ENCODE results near the gene ALG10B. TPM values are rescaled to one million over a fixed set of nuclear protein-coding genes. Genes with fewer than 3 reads are reported as not detected.
"Not testable (repeated sequence)": the region's sequence is repeated elsewhere in the genome, so short reads cannot be mapped to it uniquely, and the experiment has no call there.

The ALG10B gene
- total and polyA plus RNA-seq, 2 of the 8 experiments (the other 6 are each of a cell fraction or from before 2014, with no cell fraction given): 3.2 to 5.4 TPM

DNA sequence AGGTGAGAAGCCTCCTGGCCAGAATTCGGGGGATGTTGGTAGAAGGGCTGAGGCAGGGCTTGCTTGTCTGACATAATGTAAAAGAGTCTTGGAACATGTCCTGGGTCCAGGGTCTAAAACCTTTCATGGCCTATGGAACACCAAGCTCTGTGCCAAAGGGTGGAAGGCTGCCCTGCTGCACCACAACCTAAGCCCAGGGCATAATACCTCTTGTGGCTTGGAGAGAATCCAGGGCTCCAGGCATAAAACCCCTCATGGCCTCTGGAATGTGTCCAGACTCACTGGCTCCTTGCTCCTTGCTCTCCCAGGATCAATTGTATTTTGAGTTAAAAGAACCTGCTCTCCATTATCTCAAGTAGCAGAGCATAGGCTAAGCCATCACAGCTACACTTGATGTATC, 27.3 kb downstream of the ALG10B start:
- H3K18ac ChIP-seq (ENCODE audit: extremely low read depth, low read length); POLR2A ChIA-PET (ENCODE audit: partially characterized antibody); H4K91ac ChIP-seq (replicated peaks; ENCODE audit: insufficient read length, low read length); H3K4me1 ChIP-seq (replicated peaks in 1 of 4; ENCODE audit: control insufficient read depth in 3 of 4, insufficient read depth in 4 of 4, low read length in 3 of 4); H3K79me1 ChIP-seq (ENCODE audit: low read depth, low read length); H3K9ac ChIP-seq (replicated peaks in 1 of 4; ENCODE audit: extremely low read depth in 1 of 4, low read depth in 3 of 4, low read length in 3 of 4); H2BK20ac ChIP-seq (ENCODE audit: low read length); H2BK15ac ChIP-seq (ENCODE audit: low read length); H2BK5ac ChIP-seq (ENCODE audit: low read depth, low read length); H3K4me2 ChIP-seq (ENCODE audit: insufficient read depth in 1 of 2, low read depth in 2 of 2, low read length in 2 of 2); FAIRE-seq; H4K20me1 ChIP-seq (replicated peaks in 1 of 2; ENCODE audit: control insufficient read depth in 1 of 2, insufficient read depth in 2 of 2, low read length in 2 of 2); H4K5ac ChIP-seq (ENCODE audit: insufficient read length, low read depth, low read length); H3K23ac ChIP-seq (ENCODE audit: insufficient read length); DNase-seq (ENCODE audit: low read depth in 1 of 2, low spot score in 2 of 2); H2BK12ac ChIP-seq (ENCODE audit: low read depth, low read length); H3K23me2 ChIP-seq (ENCODE audit: low read depth, low read length); H3K27me3 ChIP-seq (replicated peaks in 1 of 4; ENCODE audit: control insufficient read depth in 3 of 4, extremely low read depth in 1 of 4, insufficient read depth in 3 of 4, low read length in 3 of 4); H3K4ac ChIP-seq (replicated peaks; ENCODE audit: insufficient read length, low read depth, low read length); H3K56ac ChIP-seq (replicated peaks; ENCODE audit: insufficient read length, low read depth, low read length); H3K79me2 ChIP-seq (ENCODE audit: control insufficient read depth in 1 of 2, insufficient read depth in 2 of 2, low read length in 2 of 2); H3K14ac ChIP-seq (ENCODE audit: insufficient read length); H3K4me3 ChIP-seq (ENCODE audit: extremely low read depth in 1 of 4, insufficient read depth in 2 of 4, low read depth in 3 of 4, low read length in 4 of 4); H3K27ac ChIP-seq (ENCODE audit: low read depth, low read length); H3K36me3 ChIP-seq (ENCODE audit: control insufficient read depth in 2 of 4, insufficient read depth in 4 of 4, low read length in 3 of 4); H4K8ac ChIP-seq (ENCODE audit: extremely low read depth, insufficient read depth, low read length); H2BK120ac ChIP-seq (replicated peaks; ENCODE audit: low read depth, low read length); H2AK5ac ChIP-seq (ENCODE audit: low read depth, low read length); H2AFZ ChIP-seq (ENCODE audit: low read length): not testable (repeated sequence)
- WGBS, 2 experiments (ENCODE audit: extremely low coverage in 1 of 2, insufficient coverage in 1 of 2, insufficient read length in 1 of 2, insufficient replicate concordance in 2 of 2, low coverage in 1 of 2, low lambda C conversion rate in 2 of 2, missing lambda C conversion rate in 1 of 2): 82% methylated on average over 1 of the region's 1 CpG; no CpG with 5 or more reads in 1 of the 2 experiments
- H3K9me3 ChIP-seq (ENCODE audit: insufficient read depth in 2 of 2, low read depth in 1 of 2, low read length in 1 of 2): peaks cover 8 to 16% of the 10 kb centered on the region in 2 experiments; a peak in 2 of 4 replicates
- CTCF ChIA-PET (ENCODE audit: partially characterized antibody): interaction anchor here (1.7 kb wide), 1 partner anchor 930 kb away, joined by 3 read pairs; no protein-coding TSS in a partner anchor
